DND-41 (cell line): ENCODE results near the gene PSMA4.
"Not testable (repeated sequence)": the region's sequence is repeated elsewhere in the genome, so short reads cannot be mapped to it uniquely, and the experiment has no call there.

Experiments used
- CTCF ChIP-seq: IDR thresholded peaks from 2 replicates; pipeline ENCODE4 v1.5.1; 2012; ENCODE audit warnings: borderline replicate concordance, low read length, moderate library complexity, mild to moderate bottlenecking; ENCODE audit not compliant: poor library complexity, severe bottlenecking; ENCODE audit errors: extremely low read depth
- EZH2 ChIP-seq: IDR thresholded peaks from 3 replicates; pipeline ENCODE4 v1.6.1; 2012; ENCODE audit warnings: borderline replicate concordance, low read depth, mild to moderate bottlenecking, moderate library complexity, low read length, inconsistent platforms; ENCODE audit not compliant: severe bottlenecking

- TF ChIP-seq CTCF, EZH2: not testable (repeated sequence)
Observed at GRCh38 chr15:78539464-78540140, 642 bp upstream of the PSMA4 start.
